Neural cell (in vitro differentiated cells): ENCODE data around the gene IL12RB2. TPM values are rescaled to one million over a fixed set of nuclear protein-coding genes. Genes with fewer than 3 reads are reported as not detected.

Experiments used
- H2AFZ ChIP-seq: fragments of 200-600, 300-800 bp; sonication (generic), shearing (Covaris generic); 2 replicates; pipeline ENCODE4 v1.6.0; 2014; ENCODE audit warnings: low read depth, mild to moderate bottlenecking, antibody characterized with exemption, low read length, moderate library complexity
- H3F3A ChIP-seq: fragments of 200-600 bp; shearing (Covaris generic); 2 replicates; pipeline ENCODE4 v1.6.1; 2016; ENCODE audit warnings: mild to moderate bottlenecking, moderate library complexity, mixed read lengths, antibody characterized with exemption, low read length; ENCODE audit not compliant: insufficient read depth, poor library complexity, severe bottlenecking
- H3K27ac ChIP-seq: fragments of 200-600, 300-800 bp; sonication (generic), shearing (Covaris generic); 2 replicates; pipeline ENCODE4 v1.5.1; 2014; ENCODE audit warnings: mild to moderate bottlenecking, low read length, moderate library complexity
- H3K27me3 ChIP-seq: fragments of 300-800, 200-600 bp; sonication (generic), shearing (Covaris generic); 2 replicates; pipeline ENCODE4 v1.6.0; 2014; ENCODE audit warnings: mild to moderate bottlenecking, low read depth, low read length, moderate library complexity; ENCODE audit not compliant: insufficient read depth
- H3K36me3 ChIP-seq: fragments of 300-800, 200-600 bp; sonication (generic), shearing (Covaris generic); 2 replicates; pipeline ENCODE4 v1.5.1; 2014; ENCODE audit warnings: mild to moderate bottlenecking, antibody characterized with exemption, low read length, moderate library complexity; ENCODE audit not compliant: insufficient read depth
- H3K4me2 ChIP-seq: fragments of 300-800, 200-600 bp; sonication (generic), shearing (Covaris generic); 2 replicates; pipeline ENCODE4 v1.6.0; 2014; ENCODE audit warnings: mild to moderate bottlenecking, low read length
- H3K4me3 ChIP-seq: fragments of 300-800, 200-600 bp; sonication (generic), shearing (Covaris generic); 2 replicates; pipeline ENCODE4 v1.5.1; 2014; ENCODE audit warnings: mild to moderate bottlenecking, low read length, moderate library complexity
- H3K79me2 ChIP-seq: fragments of 200-600 bp; shearing (Covaris generic); replicated peaks from 2 replicates; pipeline ENCODE4 v1.6.0; 2014; ENCODE audit warnings: mild to moderate bottlenecking, low read length, moderate library complexity; ENCODE audit not compliant: insufficient read depth
- H3K9ac ChIP-seq: fragments of 300-800, 200-600 bp; sonication (generic), shearing (Covaris generic); 2 replicates; pipeline ENCODE4 v1.6.1; 2016; ENCODE audit warnings: mild to moderate bottlenecking, low read length, mixed read lengths
- H3K9me2 ChIP-seq: fragments of 200-600 bp; shearing (Covaris generic); 2 replicates; pipeline ENCODE4 v1.6.1; 2016; ENCODE audit warnings: mild to moderate bottlenecking, low read length, mixed read lengths; ENCODE audit not compliant: insufficient read depth
- H3K9me3 ChIP-seq: fragments of 200-600, 300-800 bp; sonication (generic), shearing (Covaris generic); 2 replicates; pipeline ENCODE4 v1.6.1; 2016; ENCODE audit warnings: mild to moderate bottlenecking, mixed run types, low read length, moderate library complexity, mixed read lengths
- H4K20me1 ChIP-seq: fragments of 200-600 bp; shearing (Covaris generic); 2 replicates; pipeline ENCODE4 v1.6.1; 2016; ENCODE audit warnings: mild to moderate bottlenecking, mixed run types; ENCODE audit not compliant: insufficient read depth
- CTCF ChIP-seq: fragments of 450-650 bp; IDR thresholded peaks from 2 replicates; pipeline ENCODE4 v1.5.1; 2014; ENCODE audit warnings: antibody characterized with exemption, mild to moderate bottlenecking, moderate library complexity; ENCODE audit not compliant: poor library complexity, severe bottlenecking
- EP300 ChIP-seq: fragments of 450-650 bp; conservative IDR thresholded peaks from 2 replicates; pipeline ENCODE4 v1.6.1; 2014; ENCODE audit warnings: antibody characterized with exemption, mild to moderate bottlenecking, moderate library complexity; ENCODE audit not compliant: poor library complexity, severe bottlenecking
- EZH2 ChIP-seq: fragments of 200-600, 300-800 bp; shearing (Covaris generic), sonication (generic); IDR thresholded peaks from 2 replicates; pipeline ENCODE4 v1.6.1; 2014; ENCODE audit warnings: antibody characterized with exemption, low read length, borderline replicate concordance, mild to moderate bottlenecking; ENCODE audit not compliant: insufficient read depth, poor library complexity, severe bottlenecking
- MXI1 ChIP-seq: fragments of 450-650 bp; conservative IDR thresholded peaks from 2 replicates; pipeline ENCODE4 v1.6.1; 2014; ENCODE audit warnings: antibody characterized with exemption, mild to moderate bottlenecking; ENCODE audit not compliant: poor library complexity, severe bottlenecking
- POLR2AphosphoS5 ChIP-seq: IDR thresholded peaks from 2 replicates; pipeline ENCODE4 v1.6.1; 2012
- RAD21 ChIP-seq: fragments of 450-650 bp; conservative IDR thresholded peaks from 2 replicates; pipeline ENCODE4 v1.6.1; 2014; ENCODE audit warnings: antibody characterized with exemption, mild to moderate bottlenecking, moderate library complexity
- REST ChIP-seq: IDR thresholded peaks from 2 replicates; pipeline ENCODE4 v1.6.1; 2012; ENCODE audit warnings: borderline replicate concordance
- SMC3 ChIP-seq: fragments of 450-650 bp; conservative IDR thresholded peaks from 2 replicates; pipeline ENCODE4 v1.6.1; 2014; ENCODE audit warnings: antibody characterized with exemption, mild to moderate bottlenecking, moderate library complexity; ENCODE audit not compliant: poor library complexity
- TAF1 ChIP-seq: IDR thresholded peaks from 2 replicates; pipeline ENCODE4 v1.6.1; 2012; ENCODE audit warnings: low read depth
- polyA plus RNA-seq: library from polyadenylated mRNA; depleted of rRNA; stranded (reverse); fragments of >200 nt; gene quantifications from 2 replicates; pipeline ENCODE4 v1.2.3, GENCODE V29; 2014

IL12RB2 gene
- polyA plus RNA-seq, 1 donor from 2014 or later: not detected

GRCh38 chr1:67348586-67349252 is 41.0 kb downstream of the IL12RB2 start:
- TF ChIP-seq SMC3 (no peak), MXI1 (no peak)
- Histone ChIP-seq H3K79me2 (no peaks in the 10 kb centered on the region), H3K4me3 (no peak overlapping the region), H3K9ac (no peak overlapping the region), H3K27ac (no peak overlapping the region), H3K4me2 (no peak overlapping the region), H3K9me3 (no peaks in the 10 kb centered on the region), H2AFZ (no peak overlapping the region), H3K36me3 (no peaks in the 10 kb centered on the region), H4K20me1 (no peaks in the 10 kb centered on the region), H3K27me3 (no peaks in the 10 kb centered on the region), H3F3A (no peaks in the 10 kb centered on the region), H3K9me2 (no peaks in the 10 kb centered on the region)

- H4K20me1 ChIP-seq: no peaks in the 10 kb centered on the region
- no peaks in the 10 kb centered on the region for H3K9me3 ChIP-seq
Measured at GRCh38 chr1:67350783-67351182, 43.1 kb downstream of the IL12RB2 start.

More at GRCh38 chr1:67350783-67351182, 43.1 kb downstream of the IL12RB2 start:
- H2AFZ ChIP-seq: no peak overlapping the region
- no peak overlapping the region for H3K4me2 ChIP-seq
- H3K79me2 ChIP-seq: no peaks in the 10 kb centered on the region
- H3F3A ChIP-seq: no peaks in the 10 kb centered on the region
- no peaks in the 10 kb centered on the region for H3K27me3 ChIP-seq
- TF ChIP-seq EZH2 (no peak), EP300 (no peak), RAD21 (no peak), CTCF (no peak), POLR2AphosphoS5 (no peak), REST (no peak), SMC3 (no peak), TAF1 (no peak), MXI1 (no peak)
- H3K36me3 ChIP-seq: no peaks in the 10 kb centered on the region
- H3K4me3 ChIP-seq: no peak overlapping the region
- H3K27ac ChIP-seq: no peak overlapping the region
- no peak overlapping the region for H3K9ac ChIP-seq
- H3K9me2 ChIP-seq: no peaks in the 10 kb centered on the region
